Uterus (tissue), 2 donors: Measurements from ENCODE around the gene KRT20.

Experiments used
- POLR2A ChIP-seq, 2 donors: fragments of 450-650 bp; IDR thresholded peaks; one replicate each; pipeline ENCODE4 v1.6.1; 2016; ENCODE audit warnings: antibody characterized with exemption in 2 of 2, mild to moderate bottlenecking in 1 of 2, moderate library complexity in 1 of 2
- TF ChIP-seq, protein P1 (sequence below), 4 experiments: fragments of 200-600 bp in 2 of 4; fragments of 450-650 bp in 2 of 4; sonication (generic) in 2 of 4; IDR thresholded peaks; one replicate each; pipeline ENCODE4 v1.5.1; 2016 to 2019; ENCODE audit warnings: antibody characterized with exemption in 4 of 4, mild to moderate bottlenecking in 2 of 4, moderate library complexity in 1 of 4

DNA sequence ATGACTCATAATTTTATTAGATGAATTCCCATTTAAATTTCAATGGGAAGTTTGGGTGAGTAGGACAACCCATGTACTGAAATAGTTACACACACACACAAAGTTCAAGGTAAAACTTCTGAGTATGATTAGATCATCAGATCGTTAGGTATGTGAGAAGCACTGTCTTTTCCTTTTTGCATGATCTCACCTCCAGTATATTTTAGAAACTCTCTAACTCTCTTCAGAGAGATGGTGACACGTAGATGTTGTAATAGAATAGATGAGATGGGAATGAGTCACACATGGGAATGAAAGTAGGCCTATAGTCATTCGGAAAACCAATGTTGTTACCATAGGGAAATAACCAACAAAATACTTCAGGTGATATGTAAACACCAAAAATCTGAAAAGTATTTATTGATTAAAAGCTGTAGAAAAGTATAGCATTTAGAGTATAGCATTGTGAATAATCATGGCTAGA lies 30.2 kb upstream of the KRT20 start:
- TF ChIP-seq, protein P1, sequence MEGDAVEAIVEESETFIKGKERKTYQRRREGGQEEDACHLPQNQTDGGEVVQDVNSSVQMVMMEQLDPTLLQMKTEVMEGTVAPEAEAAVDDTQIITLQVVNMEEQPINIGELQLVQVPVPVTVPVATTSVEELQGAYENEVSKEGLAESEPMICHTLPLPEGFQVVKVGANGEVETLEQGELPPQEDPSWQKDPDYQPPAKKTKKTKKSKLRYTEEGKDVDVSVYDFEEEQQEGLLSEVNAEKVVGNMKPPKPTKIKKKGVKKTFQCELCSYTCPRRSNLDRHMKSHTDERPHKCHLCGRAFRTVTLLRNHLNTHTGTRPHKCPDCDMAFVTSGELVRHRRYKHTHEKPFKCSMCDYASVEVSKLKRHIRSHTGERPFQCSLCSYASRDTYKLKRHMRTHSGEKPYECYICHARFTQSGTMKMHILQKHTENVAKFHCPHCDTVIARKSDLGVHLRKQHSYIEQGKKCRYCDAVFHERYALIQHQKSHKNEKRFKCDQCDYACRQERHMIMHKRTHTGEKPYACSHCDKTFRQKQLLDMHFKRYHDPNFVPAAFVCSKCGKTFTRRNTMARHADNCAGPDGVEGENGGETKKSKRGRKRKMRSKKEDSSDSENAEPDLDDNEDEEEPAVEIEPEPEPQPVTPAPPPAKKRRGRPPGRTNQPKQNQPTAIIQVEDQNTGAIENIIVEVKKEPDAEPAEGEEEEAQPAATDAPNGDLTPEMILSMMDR (IDR thresholded peaks at IDR 0.05), result no peak
- TF ChIP-seq POLR2A (IDR thresholded peaks at IDR 0.05), result no peak
